B cell (primary cell): Measurements from ENCODE around the gene MOAP1.

ENCODE experiments used
- CTCF ChIP-seq: fragments of 200-600 bp; IDR thresholded peaks from one replicate; pipeline ENCODE4 v1.8.0; 2022; ENCODE audit warnings: antibody characterized with exemption, mild to moderate bottlenecking
- EZH2 ChIP-seq: IDR thresholded peaks from 2 replicates; pipeline ENCODE4 v1.6.1; 2012; ENCODE audit warnings: borderline replicate concordance, low read depth, mild to moderate bottlenecking, moderate library complexity, low read length; ENCODE audit not compliant: insufficient read depth, poor library complexity, severe bottlenecking

GRCh38 chr14:93161411-93161940 lies 23.2 kb downstream of the MOAP1 start:
- TF ChIP-seq CTCF: no peak
- TF ChIP-seq EZH2: no peak
